ENCODE measurements around the gene MED9. TPM values are rescaled to one million over a fixed set of nuclear protein-coding genes. Genes with fewer than 3 reads are reported as not detected.

Gene MED9
- total and polyA plus RNA-seq, 10 of the 15 experiments (the other 5 are each of a cell fraction or from before 2014, with no cell fraction given), result 1.5 to 22.4 (median 14.8) TPM

- POLR2A ChIA-PET, result no interaction called here
- Histone ChIP-seq H3K4me2 (ENCODE audit: control insufficient read depth, insufficient read depth) (no peak overlapping the region), H3K4me1 (ENCODE audit: control insufficient read depth, insufficient read depth, low read length) (no peaks in the 10 kb centered on the region), H3K79me2 (ENCODE audit: control insufficient read depth, insufficient read depth, low read length) (no peaks in the 10 kb centered on the region), H3K27ac (ENCODE audit: control insufficient read depth, insufficient read depth) (no peak overlapping the region), H3K9me3 (replicated peaks; ENCODE audit: control insufficient read depth, insufficient read depth, low read length) (no peaks in the 10 kb centered on the region), H2AFZ (ENCODE audit: control insufficient read depth, low read depth, low read length) (no peak overlapping the region), H3K36me3 (ENCODE audit: control insufficient read depth in 2 of 2, insufficient read depth in 2 of 2, low read length in 1 of 2) (no peaks in the 10 kb centered on the region), H3K4me3 (no peak overlapping the region), H3K27me3 (replicated peaks in 1 of 2; ENCODE audit: control insufficient read depth in 2 of 2, insufficient read depth in 2 of 2, low read length in 1 of 2) (peaks cover 0 to 4% of the 10 kb centered on the region in 2 experiments; a peak in 1 of 4 replicates), H3K9ac (ENCODE audit: control insufficient read depth, insufficient read depth, low read length) (no peak overlapping the region), H4K20me1 (ENCODE audit: control insufficient read depth, insufficient read depth) (no peaks in the 10 kb centered on the region)
- CTCF ChIA-PET, result no interaction called here
- no peak for DNase-seq (ENCODE audit: low read depth, low spot score)
- RAD21 ChIA-PET (ENCODE audit: unreplicated experiment), result no interaction called here
- intact Hi-C loops (cut with micrococcal nuclease; ENCODE audit: unreplicated experiment), result no loop called here
- BruUV-seq (replicated peaks), result no TSS peak
- SMC1A ChIA-PET (ENCODE audit: uncharacterized antibody, unreplicated experiment), result no interaction called here
- 40% methylated on average over 8 of the region's 8 CpGs for WGBS (ENCODE audit: insufficient coverage, insufficient replicate concordance, low lambda C conversion rate, missing lambda C conversion rate)
- in situ Hi-C loops (cut with MboI), result no loop called here
- FAIRE-seq, result no peak
- TF ChIP-seq, protein P1, sequence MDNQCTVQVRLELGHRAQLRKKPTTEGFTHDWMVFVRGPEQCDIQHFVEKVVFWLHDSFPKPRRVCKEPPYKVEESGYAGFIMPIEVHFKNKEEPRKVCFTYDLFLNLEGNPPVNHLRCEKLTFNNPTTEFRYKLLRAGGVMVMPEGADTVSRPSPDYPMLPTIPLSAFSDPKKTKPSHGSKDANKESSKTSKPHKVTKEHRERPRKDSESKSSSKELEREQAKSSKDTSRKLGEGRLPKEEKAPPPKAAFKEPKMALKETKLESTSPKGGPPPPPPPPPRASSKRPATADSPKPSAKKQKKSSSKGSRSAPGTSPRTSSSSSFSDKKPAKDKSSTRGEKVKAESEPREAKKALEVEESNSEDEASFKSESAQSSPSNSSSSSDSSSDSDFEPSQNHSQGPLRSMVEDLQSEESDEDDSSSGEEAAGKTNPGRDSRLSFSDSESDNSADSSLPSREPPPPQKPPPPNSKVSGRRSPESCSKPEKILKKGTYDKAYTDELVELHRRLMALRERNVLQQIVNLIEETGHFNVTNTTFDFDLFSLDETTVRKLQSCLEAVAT (IDR thresholded peaks at IDR 0.05), result no peak
- no peak for TF ChIP-seq USF2 (IDR thresholded peaks at IDR 0.05; ENCODE audit: borderline replicate concordance, low read depth, low read length)
- TF ChIP-seq NFIC (IDR thresholded peaks at IDR 0.05; ENCODE audit: low read depth, low read length), result no peak
- no peak for TF ChIP-seq MXI1 (IDR thresholded peaks at IDR 0.05; ENCODE audit: low read depth, low read length)
- TF ChIP-seq STAT1 (conservative IDR thresholded peaks at IDR 0.05), result no peak
- TF ChIP-seq DPF2 (IDR thresholded peaks at IDR 0.05), result no peak
- no peak for TF ChIP-seq BCL11A (IDR thresholded peaks at IDR 0.05; ENCODE audit: low read depth, low read length)
- TF ChIP-seq E4F1 (IDR thresholded peaks at IDR 0.05; ENCODE audit: borderline replicate concordance, partially characterized antibody), result no peak
- no peak for TF ChIP-seq ZNF687 (IDR thresholded peaks at IDR 0.05)
- no peak for TF ChIP-seq RUNX3 (IDR thresholded peaks at IDR 0.05; ENCODE audit: low read length)
- TF ChIP-seq ZNF207 (IDR thresholded peaks at IDR 0.05; ENCODE audit: borderline replicate concordance), result no peak
- ATAC-seq, result no peak
These were observed 31.4 kb upstream of the MED9 start for GRCh38 chr17:17445296-17445924.
